H9 (cell line): Measurements from ENCODE around the gene MIER2. TPM values are rescaled to one million over a fixed set of nuclear protein-coding genes. Genes with fewer than 3 reads are reported as not detected.

ENCODE experiments used
- DNase-seq: peaks from one replicate; pipeline ENCODE4 v3.0.0-alpha.2; 2017
- H2AFZ ChIP-seq: one replicate; pipeline ENCODE4 v1.6.1; 2013; ENCODE audit warnings: mild to moderate bottlenecking, low read length, control low read depth, moderate library complexity
- H2AK5ac ChIP-seq: 2 replicates; pipeline ENCODE4 v1.6.1; 2013; ENCODE audit warnings: low read length, control low read depth, mixed read lengths; ENCODE audit not compliant: insufficient read length
- H2BK120ac ChIP-seq: one replicate; pipeline ENCODE4 v1.6.1; 2013; ENCODE audit warnings: low read depth, mild to moderate bottlenecking, low read length, control low read depth, inconsistent platforms; ENCODE audit not compliant: poor library complexity, severe bottlenecking
- H2BK12ac ChIP-seq: 2 replicates; pipeline ENCODE4 v1.6.1; 2013; ENCODE audit warnings: low read length, control low read depth, mixed read lengths, low read depth; ENCODE audit not compliant: insufficient read length
- H2BK15ac ChIP-seq: 2 replicates; pipeline ENCODE4 v1.6.1; 2013; ENCODE audit warnings: low read depth, low read length, control low read depth
- H2BK20ac ChIP-seq: one replicate; pipeline ENCODE4 v1.6.1; 2013; ENCODE audit warnings: low read depth, mild to moderate bottlenecking, low read length, control low read depth, inconsistent platforms; ENCODE audit not compliant: poor library complexity, severe bottlenecking
- H2BK5ac ChIP-seq: 2 replicates; pipeline ENCODE4 v1.6.1; 2013; ENCODE audit warnings: low read length, control low read depth, mixed read lengths; ENCODE audit not compliant: insufficient read length
- H3K14ac ChIP-seq: 2 replicates; pipeline ENCODE4 v1.6.1; 2013; ENCODE audit warnings: low read length, control low read depth; ENCODE audit not compliant: insufficient read depth
- H3K18ac ChIP-seq: 2 replicates; pipeline ENCODE4 v1.6.1; 2013; ENCODE audit warnings: low read depth, mild to moderate bottlenecking, mixed read lengths, low read length, control low read depth; ENCODE audit not compliant: insufficient read length
- H3K23ac ChIP-seq: 2 replicates; pipeline ENCODE4 v1.6.1; 2013; ENCODE audit warnings: low read length, control low read depth, mixed read lengths, low read depth; ENCODE audit not compliant: insufficient read length
- H3K23me2 ChIP-seq: 2 replicates; pipeline ENCODE4 v1.6.1; 2013; ENCODE audit warnings: low read depth, mild to moderate bottlenecking, mixed read lengths, low read length, control low read depth; ENCODE audit not compliant: insufficient read length, poor library complexity, severe bottlenecking
- H3K27ac ChIP-seq: 2 replicates; pipeline ENCODE4 v1.5.1; 2013; ENCODE audit warnings: low read length, control low read depth, mixed read lengths, low read depth; ENCODE audit not compliant: insufficient read length
- H3K27me3 ChIP-seq: 2 replicates; pipeline ENCODE4 v1.6.1; 2013; ENCODE audit warnings: low read length, control low read depth, inconsistent platforms; ENCODE audit not compliant: insufficient read depth
- H3K4ac ChIP-seq: 2 replicates; pipeline ENCODE4 v1.6.1; 2013; ENCODE audit warnings: low read depth, mild to moderate bottlenecking, control low read depth, inconsistent platforms, low read length, moderate library complexity
- H3K4me1 ChIP-seq: 2 replicates; pipeline ENCODE4 v1.6.1; 2013; ENCODE audit warnings: low read length, control low read depth, inconsistent platforms; ENCODE audit not compliant: insufficient read depth
- H3K4me2 ChIP-seq: 2 replicates; pipeline ENCODE4 v1.6.1; 2013; ENCODE audit warnings: low read length, control low read depth, mixed read lengths; ENCODE audit not compliant: insufficient read length, insufficient read depth
- H3K56ac ChIP-seq: 2 replicates; pipeline ENCODE4 v1.6.1; 2013; ENCODE audit warnings: low read depth, mild to moderate bottlenecking, mixed read lengths, low read length, control low read depth; ENCODE audit not compliant: insufficient read length
- H3K79me1 ChIP-seq: 2 replicates; pipeline ENCODE4 v1.6.1; 2013; ENCODE audit warnings: low read depth, mild to moderate bottlenecking, moderate library complexity, low read length, control low read depth, inconsistent platforms; ENCODE audit not compliant: insufficient read depth, poor library complexity, severe bottlenecking
- H3K79me2 ChIP-seq: 2 replicates; pipeline ENCODE4 v1.6.1; 2013; ENCODE audit warnings: low read length, control low read depth, inconsistent platforms; ENCODE audit not compliant: insufficient read depth
- H3K9ac ChIP-seq: 2 replicates; pipeline ENCODE4 v1.6.1; 2013; ENCODE audit warnings: low read length, control low read depth, mixed read lengths; ENCODE audit not compliant: insufficient read length; ENCODE audit errors: extremely low read depth
- H3K9me3 ChIP-seq: one replicate; pipeline ENCODE4 v1.6.1; 2013; ENCODE audit warnings: low read depth, low read length, inconsistent platforms; ENCODE audit not compliant: control insufficient read depth
- H3T11ph ChIP-seq: one replicate; pipeline ENCODE4 v1.6.1; 2013; ENCODE audit warnings: mild to moderate bottlenecking, low read length, control low read depth, inconsistent platforms
- H4K20me1 ChIP-seq: one replicate; pipeline ENCODE4 v1.6.1; 2013; ENCODE audit not compliant: control insufficient read depth, insufficient read length, insufficient read depth
- H4K5ac ChIP-seq: 2 replicates; pipeline ENCODE4 v1.6.1; 2013; ENCODE audit warnings: low read depth, mild to moderate bottlenecking, mixed read lengths, low read length, control low read depth; ENCODE audit not compliant: insufficient read length
- H4K8ac ChIP-seq: replicated peaks from 2 replicates; pipeline ENCODE4 v1.6.1; 2013; ENCODE audit warnings: low read length, control low read depth, mixed read lengths, low read depth; ENCODE audit not compliant: insufficient read length
- H4K91ac ChIP-seq: 2 replicates; pipeline ENCODE4 v1.6.1; 2013; ENCODE audit warnings: low read depth, mild to moderate bottlenecking, moderate library complexity, mixed read lengths, low read length, control low read depth; ENCODE audit not compliant: insufficient read length
- H3K27ac Mint-ChIP-seq, 3 experiments: 2 replicates in 2 of 3; 3 replicates in 1 of 3; pipeline ENCODE4 v1.8.0; 2020 to 2021; ENCODE audit warnings: mixed read lengths in 3 of 3, mild to moderate bottlenecking in 1 of 3, moderate library complexity in 1 of 3
- H3K27me3 Mint-ChIP-seq: 2 replicates; pipeline ENCODE4 v1.8.0; 2021; ENCODE audit warnings: low read depth, mild to moderate bottlenecking, moderate library complexity, mixed read lengths
- H3K36me3 Mint-ChIP-seq, 3 experiments: 2 replicates in 2 of 3; 3 replicates in 1 of 3; pipeline ENCODE4 v1.8.0; 2020 to 2021; ENCODE audit warnings: low read depth in 3 of 3, mixed read lengths in 3 of 3; ENCODE audit not compliant: insufficient read depth in 1 of 3
- H3K4me1 Mint-ChIP-seq, 2 experiments: 2 replicates each; pipeline ENCODE4 v1.8.0; 2020; ENCODE audit warnings: mixed read lengths in 2 of 2
- H3K4me3 Mint-ChIP-seq, 2 experiments: 2 replicates in 1 of 2; 3 replicates in 1 of 2; pipeline ENCODE4 v1.8.0; 2020 to 2021; ENCODE audit warnings: mild to moderate bottlenecking in 2 of 2, mixed read lengths in 2 of 2, moderate library complexity in 1 of 2
- H3K9me3 Mint-ChIP-seq, 2 experiments: 2 replicates in 1 of 2; 3 replicates in 1 of 2; pipeline ENCODE4 v1.8.0; 2020; ENCODE audit warnings: mild to moderate bottlenecking in 2 of 2, mixed read lengths in 2 of 2, moderate library complexity in 1 of 2
- CTCF ChIP-seq: fragments of 200-600 bp; sonication (generic); conservative IDR thresholded peaks from 3 replicates; pipeline ENCODE4 v1.8.0; 2021; ENCODE audit warnings: antibody characterized with exemption, mild to moderate bottlenecking
- WGBS: extraction: QIAGEN DNeasy Blood & Tissue Kit; methylation state at CpG from one replicate; pipeline ENCODE4 v1.1.7; 2013; ENCODE audit warnings: missing lambda C conversion rate, low lambda C conversion rate, mixed read lengths; ENCODE audit not compliant: insufficient read length; ENCODE audit errors: extremely low coverage; 5-methylcytosine and 5-hydroxymethylcytosine counted together
- total RNA-seq: library from RNA; stranded (reverse); gene quantifications from 2 replicates; pipeline ENCODE4 v1.2.1, GENCODE V29; 2021

Gene MIER2
- total RNA-seq, 1 experiment from 2014 or later, result 60.5 TPM

- H2BK20ac ChIP-seq, result no peak overlapping the region
- TF ChIP-seq CTCF, result no peak
- H3K36me3 Mint-ChIP-seq, result peaks cover 28 to 84% (median 56%) of the 10 kb centered on the region in 3 experiments
These were observed 61.2 kb downstream of the MIER2 start for GRCh38 chr19:283395-283794.

More at GRCh38 chr19:283395-283794, 61.2 kb downstream of the MIER2 start:
- Histone ChIP-seq H3K56ac (no peak overlapping the region), H3K9ac (no peak overlapping the region), H3K79me2 (no peaks in the 10 kb centered on the region), H3K4me2 (no peak overlapping the region), H4K20me1 (no peaks in the 10 kb centered on the region), H2BK5ac (no peak overlapping the region), H3K27ac (no peak overlapping the region), H3K27me3 (no peaks in the 10 kb centered on the region), H2BK12ac (no peak overlapping the region), H3K4ac (no peak overlapping the region), H3K9me3 (no peaks in the 10 kb centered on the region), H3K23me2 (no peaks in the 10 kb centered on the region), H3K14ac (no peak overlapping the region), H4K5ac (no peak overlapping the region), H3K18ac (no peak overlapping the region), H3K79me1 (no peaks in the 10 kb centered on the region), H4K91ac (no peak overlapping the region), H4K8ac (no peak overlapping the region), H3K23ac (no peak overlapping the region), H2AK5ac (no peak overlapping the region), H3K4me1 (no peaks in the 10 kb centered on the region; the same call in 1 of the 2 replicates), H2BK120ac (no peak overlapping the region), H2BK15ac (no peak overlapping the region), H2AFZ (no peak overlapping the region), H3T11ph (no peak overlapping the region)
- Mint-ChIP-seq H3K4me3 (no peak overlapping the region; a peak in 1 of 5 replicates), H3K9me3 (peaks cover 0 to 2% of the 10 kb centered on the region in 2 experiments; a peak in 2 of 5 replicates), H3K27ac (no peak overlapping the region; a peak in 1 of 7 replicates), H3K27me3 (no peaks in the 10 kb centered on the region), H3K4me1 (peaks cover 9 to 23% of the 10 kb centered on the region in 2 experiments)
- no peak for DNase-seq
- WGBS, result no CpG with 5 or more reads among the region's 10 CpGs
